ENCODE data around the gene UBE2J2. TPM values are rescaled to one million over a fixed set of nuclear protein-coding genes. Genes with fewer than 3 reads are reported as not detected.

UBE2J2 gene
- total RNA-seq, 6 experiments from 2014 or later = 56.2 to 67.9 (median 61.1) TPM

DNA sequence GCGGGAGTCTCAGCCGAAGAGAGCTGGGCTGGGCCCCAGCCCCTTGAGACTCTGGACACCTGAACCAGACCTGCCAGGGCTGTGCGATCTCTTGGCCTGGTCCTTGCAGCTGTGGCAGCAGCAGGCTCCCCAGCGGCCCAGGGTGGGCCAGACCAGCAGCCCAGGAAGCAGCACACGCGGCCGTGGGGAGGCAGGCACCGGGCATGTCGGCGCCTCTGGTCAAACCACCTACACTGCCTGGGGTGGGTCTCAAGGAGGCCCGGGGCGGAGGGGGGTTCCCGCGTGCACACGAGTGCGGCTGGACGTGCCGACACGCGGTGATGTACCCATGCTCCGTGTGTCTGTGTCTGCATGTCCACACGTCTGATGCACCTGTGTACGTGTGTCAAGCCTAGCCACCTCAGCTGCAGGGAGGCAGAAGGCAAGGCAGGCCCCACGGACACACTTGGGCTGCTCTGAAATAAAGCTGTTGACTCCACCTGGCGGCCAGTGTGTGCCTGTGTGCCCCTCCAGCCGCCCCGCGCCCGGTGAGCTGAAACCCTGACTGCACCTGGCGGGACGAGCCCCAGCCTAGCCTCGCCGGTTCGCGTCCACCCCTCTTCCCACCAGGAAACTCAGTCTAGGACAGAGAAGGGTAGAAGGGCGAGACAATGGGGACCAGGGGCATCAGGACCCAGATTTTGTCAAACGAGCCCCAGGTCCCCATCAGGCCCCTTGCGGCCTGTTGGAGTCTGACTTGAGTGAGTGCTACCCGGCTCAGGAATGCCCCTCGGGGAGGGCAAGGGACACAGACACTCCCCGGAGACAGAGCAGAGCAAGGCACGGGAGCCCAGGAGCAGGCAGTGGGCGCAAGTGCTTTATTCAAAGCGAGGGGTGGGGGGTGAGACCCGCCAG lies 18.1 kb upstream of the UBE2J2 start:
- H3K27ac Mint-ChIP-seq = no peak overlapping the region
- peak; percentile 37 for DNase-seq
- H3K36me3 Mint-ChIP-seq (ENCODE audit: low read depth) = no peaks in the 10 kb centered on the region
- H3K9me3 Mint-ChIP-seq = no peaks in the 10 kb centered on the region
- H3K4me3 Mint-ChIP-seq = no peak overlapping the region
- TF ChIP-seq, protein P1, sequence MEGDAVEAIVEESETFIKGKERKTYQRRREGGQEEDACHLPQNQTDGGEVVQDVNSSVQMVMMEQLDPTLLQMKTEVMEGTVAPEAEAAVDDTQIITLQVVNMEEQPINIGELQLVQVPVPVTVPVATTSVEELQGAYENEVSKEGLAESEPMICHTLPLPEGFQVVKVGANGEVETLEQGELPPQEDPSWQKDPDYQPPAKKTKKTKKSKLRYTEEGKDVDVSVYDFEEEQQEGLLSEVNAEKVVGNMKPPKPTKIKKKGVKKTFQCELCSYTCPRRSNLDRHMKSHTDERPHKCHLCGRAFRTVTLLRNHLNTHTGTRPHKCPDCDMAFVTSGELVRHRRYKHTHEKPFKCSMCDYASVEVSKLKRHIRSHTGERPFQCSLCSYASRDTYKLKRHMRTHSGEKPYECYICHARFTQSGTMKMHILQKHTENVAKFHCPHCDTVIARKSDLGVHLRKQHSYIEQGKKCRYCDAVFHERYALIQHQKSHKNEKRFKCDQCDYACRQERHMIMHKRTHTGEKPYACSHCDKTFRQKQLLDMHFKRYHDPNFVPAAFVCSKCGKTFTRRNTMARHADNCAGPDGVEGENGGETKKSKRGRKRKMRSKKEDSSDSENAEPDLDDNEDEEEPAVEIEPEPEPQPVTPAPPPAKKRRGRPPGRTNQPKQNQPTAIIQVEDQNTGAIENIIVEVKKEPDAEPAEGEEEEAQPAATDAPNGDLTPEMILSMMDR (IDR thresholded peaks at IDR 0.05) = peak; percentile 74
- H3K27me3 Mint-ChIP-seq (ENCODE audit: insufficient read depth) = peaks cover 1% of the 10 kb centered on the region
- no peaks in the 10 kb centered on the region for H3K4me1 Mint-ChIP-seq (ENCODE audit: low read depth)

DNA sequence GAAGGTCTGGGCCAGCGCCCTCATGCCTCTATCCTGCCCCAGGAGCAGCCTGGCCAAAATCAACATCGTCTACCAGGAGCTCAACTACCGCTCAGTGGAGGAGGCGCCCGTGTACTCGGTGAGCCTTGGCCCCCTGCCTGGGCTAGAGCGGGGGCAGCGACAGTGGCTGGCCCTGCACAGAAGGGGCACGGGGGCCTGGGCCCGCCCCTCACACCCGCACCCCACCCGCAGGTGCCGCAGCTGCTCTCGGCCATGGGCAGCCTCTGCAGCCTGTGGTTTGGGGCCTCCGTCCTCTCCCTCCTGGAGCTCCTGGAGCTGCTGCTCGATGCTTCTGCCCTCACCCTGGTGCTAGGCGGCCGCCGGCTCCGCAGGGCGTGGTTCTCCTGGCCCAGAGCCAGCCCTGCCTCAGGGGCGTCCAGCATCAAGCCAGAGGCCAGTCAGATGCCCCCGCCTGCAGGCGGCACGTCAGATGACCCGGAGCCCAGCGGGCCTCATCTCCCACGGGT lies 17.4 kb upstream of the UBE2J2 start:
- Mint-ChIP-seq H3K27me3 (ENCODE audit: insufficient read depth) (peaks cover 1% of the 10 kb centered on the region), H3K36me3 (ENCODE audit: low read depth) (no peaks in the 10 kb centered on the region), H3K27ac (no peak overlapping the region), H3K4me3 (no peak overlapping the region), H3K9me3 (no peaks in the 10 kb centered on the region), H3K4me1 (ENCODE audit: low read depth) (no peaks in the 10 kb centered on the region)
- DNase-seq = no peak
- TF ChIP-seq, protein P1 (IDR thresholded peaks at IDR 0.05) = no peak

DNA sequence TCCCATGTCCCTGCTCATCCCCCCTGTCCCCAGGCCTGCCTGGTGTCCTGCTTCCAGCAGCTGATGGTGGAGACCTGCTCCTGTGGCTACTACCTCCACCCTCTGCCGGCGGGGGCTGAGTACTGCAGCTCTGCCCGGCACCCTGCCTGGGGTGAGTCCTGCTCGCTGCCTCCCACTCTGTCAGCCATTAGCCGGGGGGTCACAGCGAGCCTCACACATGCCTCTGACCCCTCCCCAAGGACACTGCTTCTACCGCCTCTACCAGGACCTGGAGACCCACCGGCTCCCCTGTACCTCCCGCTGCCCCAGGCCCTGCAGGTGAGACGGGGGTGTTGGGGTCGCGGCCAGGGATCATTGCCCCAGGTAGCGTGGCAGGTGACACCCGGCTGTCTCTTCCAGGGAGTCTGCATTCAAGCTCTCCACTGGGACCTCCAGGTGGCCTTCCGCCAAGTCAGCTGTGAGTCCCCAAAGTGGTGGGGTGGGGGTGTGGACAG lies 16.6 kb upstream of the UBE2J2 start:
- Mint-ChIP-seq H3K4me1 (ENCODE audit: low read depth) (no peaks in the 10 kb centered on the region), H3K27me3 (ENCODE audit: insufficient read depth) (peaks cover 1% of the 10 kb centered on the region), H3K36me3 (ENCODE audit: low read depth) (no peaks in the 10 kb centered on the region), H3K9me3 (no peaks in the 10 kb centered on the region), H3K27ac (no peak overlapping the region), H3K4me3 (no peak overlapping the region)
- DNase-seq = peak; percentile 42
- TF ChIP-seq, protein P1 (IDR thresholded peaks at IDR 0.05) = peak; percentile 76

DNA sequence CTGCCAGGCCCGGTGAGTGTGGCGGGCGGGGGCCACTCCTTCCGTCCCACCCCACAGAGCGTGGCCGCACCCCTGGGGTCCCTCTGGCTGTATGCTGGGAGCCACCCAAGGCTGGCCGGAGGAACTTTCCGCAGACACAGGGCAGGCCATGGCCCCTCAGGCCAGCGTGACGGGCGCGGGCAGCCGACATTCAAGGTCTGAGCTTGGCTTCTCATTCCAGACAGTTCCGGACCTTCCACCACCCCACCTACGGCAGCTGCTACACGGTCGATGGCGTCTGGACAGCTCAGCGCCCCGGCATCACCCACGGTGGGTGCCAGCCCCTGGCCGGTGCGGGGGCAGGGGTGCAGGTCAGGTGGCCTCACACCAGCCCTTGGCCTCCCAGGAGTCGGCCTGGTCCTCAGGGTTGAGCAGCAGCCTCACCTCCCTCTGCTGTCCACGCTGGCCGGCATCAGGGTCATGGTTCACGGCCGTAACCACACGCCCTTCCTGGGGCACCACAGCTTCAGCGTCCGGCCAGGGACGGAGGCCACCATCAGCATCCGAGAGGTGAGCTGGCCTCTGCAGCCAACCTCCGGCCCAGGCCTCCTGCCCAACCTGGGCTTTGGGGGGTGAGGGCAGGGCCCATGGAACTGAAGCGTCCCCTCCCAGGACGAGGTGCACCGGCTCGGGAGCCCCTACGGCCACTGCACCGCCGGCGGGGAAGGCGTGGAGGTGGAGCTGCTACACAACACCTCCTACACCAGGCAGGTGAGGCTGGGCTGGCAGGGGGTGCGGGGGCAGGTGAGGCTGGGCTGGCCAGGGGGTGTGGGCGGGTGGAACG lies 13.8 kb upstream of the UBE2J2 start:
- Mint-ChIP-seq H3K27me3 (ENCODE audit: insufficient read depth) (peaks cover 3% of the 10 kb centered on the region; the same call in 1 of the 2 replicates), H3K9me3 (no peaks in the 10 kb centered on the region), H3K4me1 (ENCODE audit: low read depth) (peaks cover 6% of the 10 kb centered on the region), H3K36me3 (ENCODE audit: low read depth) (no peaks in the 10 kb centered on the region), H3K4me3 (no peak overlapping the region), H3K27ac (no peak overlapping the region)
- TF ChIP-seq, protein P1 (IDR thresholded peaks at IDR 0.05) = no peak
- no peak for DNase-seq

Data from HFFc6 (cell line).